Stimulated activated CD8-positive, alpha-beta memory T cell treated with anti-CD3 and anti-CD28 coated beads, Interleukin-15, amount 100 ng/mL, for 24 hours (primary cell): ENCODE data around the gene SRRM3.
"Not testable (repeated sequence)": the region's sequence is repeated elsewhere in the genome, so short reads cannot be mapped to it uniquely, and the experiment has no call there.

Experiments
- DNase-seq: peaks from one replicate; pipeline ENCODE4 v3.0.0-alpha.2; 2020; ENCODE audit warnings: low read depth

Gene SRRM3

GRCh38 chr7:76291351-76292212, 89.9 kb downstream of the SRRM3 start:
- DNase-seq: peak; percentile 77

GRCh38 chr7:76292213-76292573, 90.5 kb downstream of the SRRM3 start:
- DNase-seq: no peak

- not testable (repeated sequence) for DNase-seq
These were observed 91.2 kb downstream of the SRRM3 start for GRCh38 chr7:76292911-76293310.

- DNase-seq: no peak
These were observed 91.8 kb downstream of the SRRM3 start for GRCh38 chr7:76293407-76293901.

GRCh38 chr7:76294344-76295024, 92.8 kb downstream of the SRRM3 start:
- DNase-seq: no peak

- no peak for DNase-seq
These were observed 95.3 kb downstream of the SRRM3 start for GRCh38 chr7:76296743-76297740.

- no peak for DNase-seq
These were observed 98.6 kb downstream of the SRRM3 start for GRCh38 chr7:76300166-76300731.

GRCh38 chr7:76301000-76301399, 99.3 kb downstream of the SRRM3 start:
- no peak for DNase-seq

GRCh38 chr7:76302347-76303201, 100.9 kb downstream of the SRRM3 start, which contains the start of gene HSPB1:
Gene HSPB1, plus strand, starts transcription at chr7:76302673. Its CDS starts 40 bp downstream, at chr7:76302713.
- no peak for DNase-seq

- peak; percentile 57 for DNase-seq
These were observed 101.8 kb downstream of the SRRM3 start for GRCh38 chr7:76303202-76304147.

- no peak for DNase-seq
These were observed 103.2 kb downstream of the SRRM3 start for GRCh38 chr7:76304888-76305375.

GRCh38 chr7:76308874-76309273, 107.2 kb downstream of the SRRM3 start:
- not testable (repeated sequence) for DNase-seq

GRCh38 chr7:76309341-76310101, 107.8 kb downstream of the SRRM3 start:
- DNase-seq: not testable (repeated sequence)

- no peak for DNase-seq
These were observed 108.6 kb downstream of the SRRM3 start for GRCh38 chr7:76310102-76310957.

- DNase-seq: not testable (repeated sequence)
These were observed 110.1 kb downstream of the SRRM3 start for GRCh38 chr7:76311838-76312237.

GRCh38 chr7:76314042-76314721, 112.5 kb downstream of the SRRM3 start:
- peak; percentile 89 for DNase-seq

- DNase-seq: not testable (repeated sequence)
These were observed 113.0 kb downstream of the SRRM3 start for GRCh38 chr7:76314740-76315139.
